ENCODE data around the gene PLCB3. TPM values are rescaled to one million over a fixed set of nuclear protein-coding genes. Genes with fewer than 3 reads are reported as not detected.

The PLCB3 gene
- total RNA-seq, 1 experiment from 2014 or later = 80.2 TPM

DNA sequence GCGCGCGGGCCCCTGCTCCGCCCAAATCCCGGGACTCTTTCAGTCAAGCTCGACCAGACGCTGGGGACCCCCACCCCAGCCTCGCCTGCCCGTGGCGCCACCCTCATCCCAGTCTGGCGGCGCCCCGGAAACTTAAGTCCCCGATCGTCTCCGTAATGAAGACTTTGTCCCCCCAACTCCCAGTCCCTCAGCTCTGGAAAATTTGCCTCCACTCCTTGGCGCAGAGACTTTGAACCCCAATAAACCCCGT, 348 bp downstream of the PLCB3 start:
- H3K27me3 ChIP-seq (ENCODE audit: insufficient read depth, low read length) = no peaks in the 10 kb centered on the region
- H4K8ac ChIP-seq (replicated peaks; ENCODE audit: insufficient read length, low read depth, low read length) = no peak overlapping the region
- H3K79me2 ChIP-seq (ENCODE audit: insufficient read depth, low read length) = no peaks in the 10 kb centered on the region; the same call in 1 of the 2 replicates
- no peaks in the 10 kb centered on the region; a peak in 1 of 5 replicates for H3K9me3 Mint-ChIP-seq
- H3K18ac ChIP-seq (ENCODE audit: insufficient read length, low read depth, low read length) = no peak overlapping the region
- H2BK120ac ChIP-seq (ENCODE audit: low read depth, low read length, poor library complexity, severe bottlenecking) = no peak overlapping the region
- WGBS (ENCODE audit: extremely low coverage, insufficient read length, low lambda C conversion rate) = no CpG with 5 or more reads among the region's 18 CpGs
- H2BK20ac ChIP-seq (ENCODE audit: low read depth, low read length, poor library complexity, severe bottlenecking) = no peak overlapping the region
- no peak overlapping the region for H2BK5ac ChIP-seq (ENCODE audit: insufficient read length, low read length)
- H3K9me3 ChIP-seq (ENCODE audit: control insufficient read depth, low read depth, low read length) = no peaks in the 10 kb centered on the region
- H3K27ac Mint-ChIP-seq = peak overlapping the region in 2 of 3 experiments; percentile 88 to 95; a peak in 2 of 7 replicates
- DNase-seq = no peak
- peak overlapping the region; percentile 33 for H3K9ac ChIP-seq (ENCODE audit: extremely low read depth, insufficient read length, low read length)
- no peak overlapping the region for H3K23ac ChIP-seq (ENCODE audit: insufficient read length, low read depth, low read length)
- peak overlapping the region; percentile 76 for H3K4me2 ChIP-seq (ENCODE audit: insufficient read depth, insufficient read length, low read length)
- H3K4ac ChIP-seq (ENCODE audit: low read depth, low read length) = no peak overlapping the region
- H3K4me3 Mint-ChIP-seq = peak overlapping the region; percentile 85 to 98
- H4K5ac ChIP-seq (ENCODE audit: insufficient read length, low read depth, low read length) = no peak overlapping the region
- H3K36me3 Mint-ChIP-seq (ENCODE audit: insufficient read depth in 1 of 3, low read depth in 3 of 3) = peaks cover 12 to 28% (median 24%) of the 10 kb centered on the region in 3 experiments; a peak in 6 of 7 replicates
- peak overlapping the region; percentile 24; the same call in 1 of the 2 replicates for H3K14ac ChIP-seq (ENCODE audit: insufficient read depth, low read length)
- TF ChIP-seq, protein P1, sequence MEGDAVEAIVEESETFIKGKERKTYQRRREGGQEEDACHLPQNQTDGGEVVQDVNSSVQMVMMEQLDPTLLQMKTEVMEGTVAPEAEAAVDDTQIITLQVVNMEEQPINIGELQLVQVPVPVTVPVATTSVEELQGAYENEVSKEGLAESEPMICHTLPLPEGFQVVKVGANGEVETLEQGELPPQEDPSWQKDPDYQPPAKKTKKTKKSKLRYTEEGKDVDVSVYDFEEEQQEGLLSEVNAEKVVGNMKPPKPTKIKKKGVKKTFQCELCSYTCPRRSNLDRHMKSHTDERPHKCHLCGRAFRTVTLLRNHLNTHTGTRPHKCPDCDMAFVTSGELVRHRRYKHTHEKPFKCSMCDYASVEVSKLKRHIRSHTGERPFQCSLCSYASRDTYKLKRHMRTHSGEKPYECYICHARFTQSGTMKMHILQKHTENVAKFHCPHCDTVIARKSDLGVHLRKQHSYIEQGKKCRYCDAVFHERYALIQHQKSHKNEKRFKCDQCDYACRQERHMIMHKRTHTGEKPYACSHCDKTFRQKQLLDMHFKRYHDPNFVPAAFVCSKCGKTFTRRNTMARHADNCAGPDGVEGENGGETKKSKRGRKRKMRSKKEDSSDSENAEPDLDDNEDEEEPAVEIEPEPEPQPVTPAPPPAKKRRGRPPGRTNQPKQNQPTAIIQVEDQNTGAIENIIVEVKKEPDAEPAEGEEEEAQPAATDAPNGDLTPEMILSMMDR (conservative IDR thresholded peaks at IDR 0.05) = no peak
- H3K4me1 Mint-ChIP-seq = peaks cover 34 to 44% of the 10 kb centered on the region in 2 experiments
- no peak overlapping the region for H3K56ac ChIP-seq (ENCODE audit: insufficient read length, low read depth, low read length)
- H3K4me1 ChIP-seq (ENCODE audit: insufficient read depth, low read length) = peaks cover 9% of the 10 kb centered on the region; the same call in 1 of the 2 replicates
- H3K27me3 Mint-ChIP-seq (ENCODE audit: low read depth) = no peaks in the 10 kb centered on the region
- no peak overlapping the region for H2BK12ac ChIP-seq (ENCODE audit: insufficient read length, low read depth, low read length)
- peaks cover 3% of the 10 kb centered on the region for H3K79me1 ChIP-seq (ENCODE audit: insufficient read depth, low read depth, low read length, poor library complexity, severe bottlenecking)
- H2BK15ac ChIP-seq (ENCODE audit: low read depth, low read length) = no peak overlapping the region
- no peak overlapping the region for H2AK5ac ChIP-seq (ENCODE audit: insufficient read length, low read length)
- H4K20me1 ChIP-seq (ENCODE audit: control insufficient read depth, insufficient read depth, insufficient read length) = no peaks in the 10 kb centered on the region
- no peak overlapping the region for H4K91ac ChIP-seq (ENCODE audit: insufficient read length, low read depth, low read length)
- H2AFZ ChIP-seq (ENCODE audit: low read length) = no peak overlapping the region
- no peak overlapping the region for H3T11ph ChIP-seq (ENCODE audit: low read length)
- H3K23me2 ChIP-seq (ENCODE audit: insufficient read length, low read depth, low read length, poor library complexity, severe bottlenecking) = peaks cover 21% of the 10 kb centered on the region
- no peak overlapping the region for H3K27ac ChIP-seq (ENCODE audit: insufficient read length, low read depth, low read length)

Data from H9 (cell line).